Hepatocyte (in vitro differentiated cells): ENCODE measurements around the gene CFD. TPM values are rescaled to one million over a fixed set of nuclear protein-coding genes. Genes with fewer than 3 reads are reported as not detected.
A peak's percentile ranks its signal among the peaks of the same experiment; 100 is the strongest.

Experiments used
- DNase-seq: peaks from one replicate; pipeline ENCODE4 v3.0.0-alpha.2; 2016; ENCODE audit warnings: low spot score
- H2AFZ ChIP-seq: fragments of 200-600 bp; sonication (generic); 2 replicates; pipeline ENCODE4 v1.6.0; 2016; ENCODE audit warnings: antibody characterized with exemption, mild to moderate bottlenecking
- H3K27ac ChIP-seq: fragments of 200-600 bp; sonication (generic); 2 replicates; pipeline ENCODE4 v1.5.1; 2016; ENCODE audit warnings: mild to moderate bottlenecking
- H3K27me3 ChIP-seq: fragments of 200-600 bp; sonication (generic); 2 replicates; pipeline ENCODE4 v1.6.1; 2016
- H3K36me3 ChIP-seq: fragments of 200-600 bp; sonication (generic); replicated peaks from 2 replicates; pipeline ENCODE4 v1.5.1; 2016; ENCODE audit warnings: low read depth; ENCODE audit not compliant: insufficient read depth
- H3K4me1 ChIP-seq: fragments of 200-600 bp; sonication (generic); 2 replicates; pipeline ENCODE4 v1.5.1; 2016; ENCODE audit warnings: mild to moderate bottlenecking, moderate library complexity; ENCODE audit not compliant: insufficient read depth
- H3K4me2 ChIP-seq: fragments of 200-600 bp; sonication (generic); 2 replicates; pipeline ENCODE4 v1.6.0; 2016
- H3K4me3 ChIP-seq: fragments of 200-600 bp; sonication (generic); 2 replicates; pipeline ENCODE4 v1.5.1; 2016; ENCODE audit warnings: mild to moderate bottlenecking
- H3K79me2 ChIP-seq: fragments of 200-600 bp; sonication (generic); 2 replicates; pipeline ENCODE4 v1.6.0; 2017; ENCODE audit warnings: mild to moderate bottlenecking
- H3K9me2 ChIP-seq: fragments of 200-600 bp; sonication (generic); replicated peaks from 2 replicates; pipeline ENCODE4 v1.6.0; 2017; ENCODE audit warnings: mild to moderate bottlenecking; ENCODE audit not compliant: insufficient read depth
- H3K9me3 ChIP-seq: fragments of 200-600 bp; sonication (generic); 2 replicates; pipeline ENCODE4 v1.5.1; 2016; ENCODE audit warnings: low read depth, mild to moderate bottlenecking
- H4K20me1 ChIP-seq: fragments of 200-600 bp; sonication (generic); 2 replicates; pipeline ENCODE4 v1.6.0; 2016; ENCODE audit warnings: mild to moderate bottlenecking; ENCODE audit not compliant: insufficient read depth, poor library complexity, severe bottlenecking
- CTCF ChIP-seq: fragments of 200-600 bp; sonication (generic); IDR thresholded peaks from 2 replicates; pipeline ENCODE4 v1.5.1; 2016; ENCODE audit warnings: antibody characterized with exemption, mild to moderate bottlenecking; ENCODE audit not compliant: poor library complexity
- EZH2 ChIP-seq: fragments of 200-600 bp; sonication (generic); IDR thresholded peaks from 2 replicates; pipeline ENCODE4 v1.6.1; 2016; ENCODE audit warnings: antibody characterized with exemption, mild to moderate bottlenecking, borderline replicate concordance
- EZH2phosphoT487 ChIP-seq: fragments of 200-600 bp; sonication (generic); IDR thresholded peaks from one replicate; pipeline ENCODE4 v1.6.1; 2018; ENCODE audit warnings: antibody characterized with exemption, mild to moderate bottlenecking, low read depth, moderate library complexity; ENCODE audit not compliant: unreplicated experiment, severe bottlenecking
- WGBS: methylation state at CpG from one replicate; pipeline ENCODE4 v1.1.6; 2016; ENCODE audit warnings: low lambda C conversion rate; ENCODE audit errors: missing lambda C conversion rate; 5-methylcytosine and 5-hydroxymethylcytosine counted together
- polyA plus RNA-seq: library from polyadenylated mRNA; unstranded; fragments of >200 nt; fragmentation: Nextera tagmentation; extraction: Ambion mirVana; gene quantifications from 2 replicates; pipeline ENCODE4 v1.2.1, GENCODE V29; 2016
- total RNA-seq: library from RNA; depleted of rRNA; stranded (reverse); fragments of >200 nt; gene quantifications from 2 replicates; pipeline ENCODE4 v1.2.3, GENCODE V29; 2014

CFD gene
- total and polyA plus RNA-seq, 2 experiments from 2014 or later = 3.3 to 8.2 TPM

GRCh38 chr19:882871-883497 is 23.5 kb downstream of the CFD start:
- Histone ChIP-seq H3K9me2 (no peaks in the 10 kb centered on the region), H3K36me3 (no peaks in the 10 kb centered on the region), H4K20me1 (no peaks in the 10 kb centered on the region), H3K27me3 (no peaks in the 10 kb centered on the region), H3K79me2 (no peaks in the 10 kb centered on the region), H3K9me3 (no peaks in the 10 kb centered on the region), H3K27ac (no peak overlapping the region), H3K4me2 (no peak overlapping the region), H3K4me3 (no peak overlapping the region), H3K4me1 (no peaks in the 10 kb centered on the region), H2AFZ (no peak overlapping the region)
- TF ChIP-seq EZH2 (no peak), CTCF (no peak), EZH2phosphoT487 (no peak)
- WGBS = 93% methylated on average over 12 of the region's 30 CpGs
- no peak for DNase-seq

GRCh38 chr19:883661-884211 is 24.3 kb downstream of the CFD start:
- no peaks in the 10 kb centered on the region for H3K4me1 ChIP-seq
- H3K79me2 ChIP-seq = no peaks in the 10 kb centered on the region
- no peaks in the 10 kb centered on the region for H3K27me3 ChIP-seq
- H3K36me3 ChIP-seq = no peaks in the 10 kb centered on the region
- H3K27ac ChIP-seq = no peak overlapping the region
- peak; percentile 63 for DNase-seq
- H2AFZ ChIP-seq = no peak overlapping the region
- no peak overlapping the region for H3K4me3 ChIP-seq
- no peaks in the 10 kb centered on the region for H3K9me2 ChIP-seq
- 85% methylated on average over 22 of the region's 22 CpGs for WGBS
- H3K9me3 ChIP-seq = no peaks in the 10 kb centered on the region
- H4K20me1 ChIP-seq = no peaks in the 10 kb centered on the region
- H3K4me2 ChIP-seq = no peak overlapping the region
- TF ChIP-seq EZH2phosphoT487 = no peak
- no peak for TF ChIP-seq EZH2
- TF ChIP-seq CTCF = peak; percentile 8

GRCh38 chr19:884420-885211 is 25.2 kb downstream of the CFD start:
- Histone ChIP-seq H4K20me1 (no peaks in the 10 kb centered on the region), H3K4me1 (no peaks in the 10 kb centered on the region), H3K4me2 (no peak overlapping the region), H3K36me3 (no peaks in the 10 kb centered on the region), H3K4me3 (no peak overlapping the region), H3K9me2 (no peaks in the 10 kb centered on the region), H3K9me3 (no peaks in the 10 kb centered on the region), H3K27ac (no peak overlapping the region), H3K27me3 (no peaks in the 10 kb centered on the region), H3K79me2 (no peaks in the 10 kb centered on the region), H2AFZ (no peak overlapping the region)
- WGBS = 97% methylated on average over 41 of the region's 51 CpGs
- TF ChIP-seq EZH2phosphoT487 (no peak), CTCF (no peak), EZH2 (no peak)
- no peak for DNase-seq
